ENCODE measurements around the gene RPUSD1.

The RPUSD1 gene

GRCh38 chr16:818592-818991 lies 30.4 kb upstream of the RPUSD1 start:
- no peak overlapping the region for H3K4me3 ChIP-seq (ENCODE audit: low read depth, low read length)
- no peak for TF ChIP-seq CTCF (conservative IDR thresholded peaks at IDR 0.05; ENCODE audit: low read depth, low read length)
- no peak for DNase-seq (ENCODE audit: low read depth)

GRCh38 chr16:818132-818531 lies 30.0 kb upstream of the RPUSD1 start:
- no peak for DNase-seq (ENCODE audit: low read depth)
- no peak for TF ChIP-seq CTCF (conservative IDR thresholded peaks at IDR 0.05; ENCODE audit: low read depth, low read length)
- no peak overlapping the region for H3K4me3 ChIP-seq (ENCODE audit: low read depth, low read length)

- TF ChIP-seq CTCF (conservative IDR thresholded peaks at IDR 0.05; ENCODE audit: low read depth, low read length): no peak
- H3K4me3 ChIP-seq (ENCODE audit: low read depth, low read length): no peak overlapping the region
- no peak for DNase-seq (ENCODE audit: low read depth)
Observed at GRCh38 chr16:817001-817906, 29.1 kb upstream of the RPUSD1 start.

GRCh38 chr16:815861-816260 lies 27.7 kb upstream of the RPUSD1 start:
- TF ChIP-seq CTCF (conservative IDR thresholded peaks at IDR 0.05; ENCODE audit: low read depth, low read length): no peak
- no peak for DNase-seq (ENCODE audit: low read depth)
- no peak overlapping the region for H3K4me3 ChIP-seq (ENCODE audit: low read depth, low read length)

- TF ChIP-seq CTCF (conservative IDR thresholded peaks at IDR 0.05; ENCODE audit: low read depth, low read length): no peak
- no peak overlapping the region for H3K4me3 ChIP-seq (ENCODE audit: low read depth, low read length)
- peak; percentile 72 for DNase-seq (ENCODE audit: low read depth)
Observed at GRCh38 chr16:814974-815373, 26.8 kb upstream of the RPUSD1 start.

GRCh38 chr16:813916-814412 lies 25.8 kb upstream of the RPUSD1 start:
- no peak for DNase-seq (ENCODE audit: low read depth)
- H3K4me3 ChIP-seq (ENCODE audit: low read depth, low read length): no peak overlapping the region
- no peak for TF ChIP-seq CTCF (conservative IDR thresholded peaks at IDR 0.05; ENCODE audit: low read depth, low read length)
